SK-N-SH treated with all-trans-retinoic acid at 6 μM for 48 hours (cell line): ENCODE results near the gene SUN3.
"Not testable (repeated sequence)": the region's sequence is repeated elsewhere in the genome, so short reads cannot be mapped to it uniquely, and the experiment has no call there.

ENCODE experiments used
- ATAC-seq: fragments of 200-7000 bp; cut with Tn5 transposase; 3 replicates; pipeline ENCODE4 v1.9.1; 2020; ENCODE audit warnings: mild to moderate bottlenecking, moderate library complexity
- ARNTL ChIP-seq: fragments of 450-650 bp; formaldehyde crosslinking; IDR thresholded peaks from 2 replicates; pipeline ENCODE4 v1.5.0; 2020; ENCODE audit warnings: low read depth, mild to moderate bottlenecking, moderate library complexity, borderline replicate concordance
- BACH2 ChIP-seq: fragments of 250-450 bp; sonication (Bioruptor Pico); IDR thresholded peaks from 2 replicates; pipeline ENCODE4 v1.9.0; 2021; ENCODE audit warnings: mild to moderate bottlenecking, borderline replicate concordance
- CSDC2 ChIP-seq: fragments of 250-450 bp; sonication (Bioruptor Pico); IDR thresholded peaks from 2 replicates; pipeline ENCODE4 v1.5.0; 2020; ENCODE audit warnings: mild to moderate bottlenecking, moderate library complexity
- ESRRG ChIP-seq: fragments of 250-450 bp; sonication (Bioruptor Pico); IDR thresholded peaks from 2 replicates; pipeline ENCODE4 v1.6.1; 2021; ENCODE audit warnings: mild to moderate bottlenecking
- GLIS3 ChIP-seq: fragments of 250-450 bp; sonication (Bioruptor Pico); IDR thresholded peaks from 2 replicates; pipeline ENCODE4 v1.5.0; 2020; ENCODE audit warnings: mild to moderate bottlenecking, moderate library complexity
- ISL1 ChIP-seq: fragments of 250-450 bp; sonication (Bioruptor Pico); IDR thresholded peaks from 2 replicates; pipeline ENCODE4 v2.1.2; 2022; ENCODE audit warnings: mild to moderate bottlenecking, moderate library complexity
- OSR1 ChIP-seq: fragments of 250-450 bp; sonication (Bioruptor Pico); IDR thresholded peaks from 2 replicates; pipeline ENCODE4 v1.8.0; 2022; ENCODE audit warnings: moderate library complexity, mild to moderate bottlenecking, inconsistent platforms
- PATZ1 ChIP-seq: fragments of 250-450 bp; sonication (Bioruptor Pico); IDR thresholded peaks from 2 replicates; pipeline ENCODE4 v1.8.0; 2020; ENCODE audit warnings: mild to moderate bottlenecking, moderate library complexity, borderline replicate concordance
- POU6F1 ChIP-seq: fragments of 250-450 bp; sonication (Bioruptor Pico); IDR thresholded peaks from 2 replicates; pipeline ENCODE4 v1.8.0; 2021; ENCODE audit warnings: low read depth, mild to moderate bottlenecking, moderate library complexity, borderline replicate concordance
- PPARA ChIP-seq: fragments of 250-450 bp; sonication (Bioruptor Pico); IDR thresholded peaks from 2 replicates; pipeline ENCODE4 v1.5.0; 2020; ENCODE audit warnings: mild to moderate bottlenecking, borderline replicate concordance
- RARB ChIP-seq: fragments of 250-450 bp; sonication (Bioruptor Pico); IDR thresholded peaks from 2 replicates; pipeline ENCODE4 v1.8.0; 2021; ENCODE audit warnings: mild to moderate bottlenecking, moderate library complexity
- TCF4 ChIP-seq: fragments of 250-450 bp; sonication (Bioruptor Pico); IDR thresholded peaks from 2 replicates; pipeline ENCODE4 v1.8.0; 2021; ENCODE audit warnings: mild to moderate bottlenecking, moderate library complexity, borderline replicate concordance
- TOX ChIP-seq: fragments of 250-450 bp; sonication (Bioruptor Pico); IDR thresholded peaks from 2 replicates; pipeline ENCODE4 v1.8.0; 2021; ENCODE audit warnings: mild to moderate bottlenecking, moderate library complexity, borderline replicate concordance
- ZC3H10 ChIP-seq: fragments of 250-450 bp; sonication (Bioruptor Pico); IDR thresholded peaks from 2 replicates; pipeline ENCODE4 v1.5.1; 2021; ENCODE audit warnings: mild to moderate bottlenecking, moderate library complexity
- ZFP3 ChIP-seq: fragments of 250-450 bp; sonication (Bioruptor Pico); IDR thresholded peaks from 2 replicates; pipeline ENCODE4 v1.5.0; 2020; ENCODE audit warnings: mild to moderate bottlenecking, moderate library complexity
- ZFP30 ChIP-seq: fragments of 450-650 bp; formaldehyde crosslinking; IDR thresholded peaks from 2 replicates; pipeline ENCODE4 v1.5.0; 2022; ENCODE audit warnings: mild to moderate bottlenecking, moderate library complexity
- ZNF565 ChIP-seq: fragments of 450-650 bp; formaldehyde crosslinking; conservative IDR thresholded peaks from 2 replicates; pipeline ENCODE4 v1.5.0; 2020; ENCODE audit warnings: low read depth, mild to moderate bottlenecking, moderate library complexity
- ZNF70 ChIP-seq: fragments of 450-650 bp; formaldehyde crosslinking; IDR thresholded peaks from 2 replicates; pipeline ENCODE4 v1.5.0; 2020; ENCODE audit warnings: mild to moderate bottlenecking, moderate library complexity
- ZNF8 ChIP-seq: fragments of 450-650 bp; formaldehyde crosslinking; IDR thresholded peaks from 2 replicates; pipeline ENCODE4 v1.5.0; 2020; ENCODE audit warnings: mild to moderate bottlenecking, moderate library complexity
- TF ChIP-seq, protein P1 (sequence below): fragments of 250-450 bp; sonication (Bioruptor Pico); IDR thresholded peaks from 2 replicates; pipeline ENCODE4 v1.5.1; 2021; ENCODE audit warnings: mild to moderate bottlenecking, moderate library complexity
- TF ChIP-seq, protein P2 (sequence below): fragments of 250-450 bp; sonication (Bioruptor Pico); IDR thresholded peaks from 2 replicates; pipeline ENCODE4 v1.5.1; 2020; ENCODE audit warnings: low read depth, mild to moderate bottlenecking, moderate library complexity

SUN3 gene

GRCh38 chr7:48000164-48000563 is 28.7 kb downstream of the SUN3 start:
- not testable (repeated sequence) for ATAC-seq

- ATAC-seq = no peak
- TF ChIP-seq ZNF70 = no peak
- TF ChIP-seq ZNF8 (CRISPR knock-in tag) = no peak
- TF ChIP-seq ARNTL = no peak
- no peak for TF ChIP-seq PATZ1 (CRISPR knock-in tag)
- TF ChIP-seq TOX (CRISPR knock-in tag) = no peak
- no peak for TF ChIP-seq ZNF565 (CRISPR knock-in tag)
- TF ChIP-seq BACH2 (CRISPR knock-in tag) = no peak
- TF ChIP-seq ESRRG = no peak
- TF ChIP-seq GLIS3 (CRISPR knock-in tag) = no peak
- TF ChIP-seq POU6F1 (CRISPR knock-in tag) = no peak
- no peak for TF ChIP-seq ZFP3
- no peak for TF ChIP-seq RARB (CRISPR knock-in tag)
- TF ChIP-seq ISL1 (CRISPR knock-in tag) = no peak
- TF ChIP-seq TCF4 = no peak
- no peak for TF ChIP-seq ZFP30 (CRISPR knock-in tag)
- TF ChIP-seq, protein P1, sequence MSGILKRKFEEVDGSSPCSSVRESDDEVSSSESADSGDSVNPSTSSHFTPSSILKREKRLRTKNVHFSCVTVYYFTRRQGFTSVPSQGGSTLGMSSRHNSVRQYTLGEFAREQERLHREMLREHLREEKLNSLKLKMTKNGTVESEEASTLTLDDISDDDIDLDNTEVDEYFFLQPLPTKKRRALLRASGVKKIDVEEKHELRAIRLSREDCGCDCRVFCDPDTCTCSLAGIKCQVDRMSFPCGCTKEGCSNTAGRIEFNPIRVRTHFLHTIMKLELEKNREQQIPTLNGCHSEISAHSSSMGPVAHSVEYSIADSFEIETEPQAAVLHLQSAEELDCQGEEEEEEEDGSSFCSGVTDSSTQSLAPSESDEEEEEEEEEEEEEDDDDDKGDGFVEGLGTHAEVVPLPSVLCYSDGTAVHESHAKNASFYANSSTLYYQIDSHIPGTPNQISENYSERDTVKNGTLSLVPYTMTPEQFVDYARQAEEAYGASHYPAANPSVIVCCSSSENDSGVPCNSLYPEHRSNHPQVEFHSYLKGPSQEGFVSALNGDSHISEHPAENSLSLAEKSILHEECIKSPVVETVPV (CRISPR knock-in tag) = no peak
- TF ChIP-seq, protein P2, sequence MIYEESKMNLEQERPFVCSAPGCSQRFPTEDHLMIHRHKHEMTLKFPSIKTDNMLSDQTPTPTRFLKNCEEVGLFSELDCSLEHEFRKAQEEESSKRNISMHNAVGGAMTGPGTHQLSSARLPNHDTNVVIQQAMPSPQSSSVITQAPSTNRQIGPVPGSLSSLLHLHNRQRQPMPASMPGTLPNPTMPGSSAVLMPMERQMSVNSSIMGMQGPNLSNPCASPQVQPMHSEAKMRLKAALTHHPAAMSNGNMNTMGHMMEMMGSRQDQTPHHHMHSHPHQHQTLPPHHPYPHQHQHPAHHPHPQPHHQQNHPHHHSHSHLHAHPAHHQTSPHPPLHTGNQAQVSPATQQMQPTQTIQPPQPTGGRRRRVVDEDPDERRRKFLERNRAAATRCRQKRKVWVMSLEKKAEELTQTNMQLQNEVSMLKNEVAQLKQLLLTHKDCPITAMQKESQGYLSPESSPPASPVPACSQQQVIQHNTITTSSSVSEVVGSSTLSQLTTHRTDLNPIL (CRISPR knock-in tag) = no peak
- TF ChIP-seq PPARA (CRISPR knock-in tag) = no peak
- TF ChIP-seq CSDC2 = no peak
These were observed 29.5 kb downstream of the SUN3 start for GRCh38 chr7:47999413-47999812.

GRCh38 chr7:47992446-47992845 is 36.5 kb downstream of the SUN3 start:
- TF ChIP-seq ZC3H10 (CRISPR knock-in tag) (no peak), OSR1 (CRISPR knock-in tag) (no peak), RARB (CRISPR knock-in tag) (no peak), TOX (CRISPR knock-in tag) (no peak)
- ATAC-seq = no peak; the same call in 2 of the 3 replicates

GRCh38 chr7:47991741-47992311 is 37.1 kb downstream of the SUN3 start:
- peak; percentile 93 for ATAC-seq
- TF ChIP-seq, protein P2 (CRISPR knock-in tag) = no peak
- TF ChIP-seq ZFP3 (no peak), PPARA (CRISPR knock-in tag) (no peak), TOX (CRISPR knock-in tag) (no peak), ZC3H10 (CRISPR knock-in tag) (no peak), GLIS3 (CRISPR knock-in tag) (no peak), OSR1 (CRISPR knock-in tag) (no peak), ZNF70 (no peak), CSDC2 (no peak), BACH2 (CRISPR knock-in tag) (no peak), RARB (CRISPR knock-in tag) (no peak), PATZ1 (CRISPR knock-in tag) (no peak), ARNTL (no peak)
- TF ChIP-seq, protein P1 (CRISPR knock-in tag) = no peak
